ENCODE measurements around the gene MIB1. TPM values are rescaled to one million over a fixed set of nuclear protein-coding genes. Genes with fewer than 3 reads are reported as not detected.
"Not testable (repeated sequence)": the region's sequence is repeated elsewhere in the genome, so short reads cannot be mapped to it uniquely, and the experiment has no call there.

The MIB1 gene
- total RNA-seq, 2 donors from 2014 or later, result 39.0 to 47.8 TPM

- intact Hi-C loops (cut with DNase I), result no loop called here
- DNase-seq (ENCODE audit: low spot score), result peak; percentile 85
These were observed 1.1 kb downstream of the MIB1 start for GRCh38 chr18:21741562-21742314.

GRCh38 chr18:21742315-21742687 lies 1.7 kb downstream of the MIB1 start:
- intact Hi-C loops (cut with DNase I), result no loop called here
- no peak for DNase-seq (ENCODE audit: low spot score)

GRCh38 chr18:21743166-21743832 lies 2.7 kb downstream of the MIB1 start:
- no peak for DNase-seq (ENCODE audit: low spot score)
- intact Hi-C loops (cut with DNase I), result no loop called here

- intact Hi-C loops (cut with DNase I), result no loop called here
- DNase-seq (ENCODE audit: low spot score), result no peak
These were observed 4.6 kb downstream of the MIB1 start for GRCh38 chr18:21745231-21745630.

- DNase-seq (ENCODE audit: low spot score), result no peak
- intact Hi-C loops (cut with DNase I), result no loop called here
These were observed 6.7 kb downstream of the MIB1 start for GRCh38 chr18:21747268-21747667.

- intact Hi-C loops (cut with DNase I), result no loop called here
- DNase-seq (ENCODE audit: low spot score), result no peak
These were observed 7.4 kb downstream of the MIB1 start for GRCh38 chr18:21747764-21748693.

- intact Hi-C loops (cut with DNase I), result no loop called here
- no peak for DNase-seq (ENCODE audit: low spot score)
These were observed 17.2 kb downstream of the MIB1 start for GRCh38 chr18:21757833-21758232.

- DNase-seq (ENCODE audit: low spot score), result no peak
- intact Hi-C loops (cut with DNase I), result no loop called here
These were observed 19.2 kb downstream of the MIB1 start for GRCh38 chr18:21759836-21760235.

GRCh38 chr18:21760321-21760720 lies 19.7 kb downstream of the MIB1 start:
- intact Hi-C loops (cut with DNase I), result no loop called here
- DNase-seq (ENCODE audit: low spot score), result no peak

GRCh38 chr18:21761471-21762115 lies 21.0 kb downstream of the MIB1 start:
- DNase-seq (ENCODE audit: low spot score), result no peak
- intact Hi-C loops (cut with DNase I), result no loop called here

GRCh38 chr18:21762181-21762772 lies 21.7 kb downstream of the MIB1 start:
- DNase-seq (ENCODE audit: low spot score), result no peak
- intact Hi-C loops (cut with DNase I), result no loop called here

GRCh38 chr18:21763846-21764646 lies 23.5 kb downstream of the MIB1 start:
- no peak for DNase-seq (ENCODE audit: low spot score)
- intact Hi-C loops (cut with DNase I), result no loop called here

GRCh38 chr18:21769206-21769605 lies 28.6 kb downstream of the MIB1 start:
- intact Hi-C loops (cut with DNase I), result no loop called here
- no peak for DNase-seq (ENCODE audit: low spot score)

GRCh38 chr18:21774722-21775121 lies 34.1 kb downstream of the MIB1 start:
- intact Hi-C loops (cut with DNase I), result no loop called here
- no peak for DNase-seq (ENCODE audit: low spot score)

GRCh38 chr18:21777814-21778213 lies 37.2 kb downstream of the MIB1 start:
- DNase-seq (ENCODE audit: low spot score), result no peak
- intact Hi-C loops (cut with DNase I), result no loop called here

- intact Hi-C loops (cut with DNase I), result no loop called here
- no peak for DNase-seq (ENCODE audit: low spot score)
These were observed 45.9 kb downstream of the MIB1 start for GRCh38 chr18:21786526-21786925.

GRCh38 chr18:21796089-21796488 lies 55.5 kb downstream of the MIB1 start:
- intact Hi-C loops (cut with DNase I); DNase-seq (ENCODE audit: low spot score): not testable (repeated sequence)

GRCh38 chr18:21798126-21798525 lies 57.5 kb downstream of the MIB1 start:
- DNase-seq (ENCODE audit: low spot score), result no peak
- intact Hi-C loops (cut with DNase I), result no loop called here

Data from posterior vena cava (tissue), 2 donors.